GM18498 (cell line): ENCODE measurements around the gene NOC4L.
"Not testable (repeated sequence)": the region's sequence is repeated elsewhere in the genome, so short reads cannot be mapped to it uniquely, and the experiment has no call there.

Experiments used
- ATAC-seq: cut with Tn5 transposase; IDR thresholded peaks from one replicate; pipeline ENCODE4 v1.9.1; 2021; ENCODE audit warnings: mild to moderate bottlenecking, moderate library complexity; ENCODE audit not compliant: unreplicated experiment

Gene NOC4L

GRCh38 chr12:132123970-132124765, 20.1 kb upstream of the NOC4L start:
- ATAC-seq: no peak

GRCh38 chr12:132124766-132125425, 19.4 kb upstream of the NOC4L start:
- ATAC-seq: no peak

- no peak for ATAC-seq
These were observed 18.5 kb upstream of the NOC4L start for GRCh38 chr12:132125736-132126135.

GRCh38 chr12:132127041-132127440, 17.2 kb upstream of the NOC4L start:
- ATAC-seq: no peak

GRCh38 chr12:132129007-132129406, 15.2 kb upstream of the NOC4L start:
- no peak for ATAC-seq

- no peak for ATAC-seq
These were observed 13.6 kb upstream of the NOC4L start for GRCh38 chr12:132130690-132131089.

GRCh38 chr12:132131229-132131628, 13.0 kb upstream of the NOC4L start:
- ATAC-seq: no peak

- ATAC-seq: no peak
These were observed 12.3 kb upstream of the NOC4L start for GRCh38 chr12:132131952-132132351.

GRCh38 chr12:132132609-132133430, 11.4 kb upstream of the NOC4L start:
- no peak for ATAC-seq

GRCh38 chr12:132133952-132134652, 10.2 kb upstream of the NOC4L start:
- no peak for ATAC-seq

GRCh38 chr12:132134653-132135183, 9.5 kb upstream of the NOC4L start:
- ATAC-seq: not testable (repeated sequence)

GRCh38 chr12:132136226-132136625, 8.0 kb upstream of the NOC4L start:
- ATAC-seq: not testable (repeated sequence)

- no peak for ATAC-seq
These were observed 6.7 kb upstream of the NOC4L start for GRCh38 chr12:132137483-132138125.

GRCh38 chr12:132138941-132139871, 5.1 kb upstream of the NOC4L start:
- ATAC-seq: no peak

GRCh38 chr12:132139912-132140311, 4.3 kb upstream of the NOC4L start:
- ATAC-seq: no peak

- no peak for ATAC-seq
These were observed 3.8 kb upstream of the NOC4L start for GRCh38 chr12:132140501-132140900.

GRCh38 chr12:132140918-132141841, 3.1 kb upstream of the NOC4L start:
- ATAC-seq: no peak
